Measurements from ENCODE around the gene TOX2. TPM values are rescaled to one million over a fixed set of nuclear protein-coding genes. Genes with fewer than 3 reads are reported as not detected.

TOX2 gene
- total and polyA plus RNA-seq, 2 of the 4 experiments (the other 2 are of a cell fraction): 1.3 to 17.5 TPM

GRCh38 chr20:43903953-43904826 is 10.5 kb upstream of the TOX2 start:
- Histone ChIP-seq H3K27ac (ENCODE audit: insufficient read depth, low read length) (no peak overlapping the region), H3K4me2 (ENCODE audit: low read depth, low read length) (no peak overlapping the region), H3K9me1 (ENCODE audit: insufficient read depth, low read length) (peaks cover 3% of the 10 kb centered on the region), H2BK5ac (ENCODE audit: low read depth, low read length, poor library complexity, severe bottlenecking) (no peak overlapping the region), H3K14ac (replicated peaks; ENCODE audit: low read depth, low read length) (no peak overlapping the region), H2AFZ (replicated peaks; ENCODE audit: low read length, poor library complexity) (no peak overlapping the region), H4K5ac (ENCODE audit: low read depth, low read length) (no peak overlapping the region), H3K27me3 (ENCODE audit: control insufficient read depth, insufficient read depth, low read length) (no peaks in the 10 kb centered on the region), H2AK9ac (replicated peaks; ENCODE audit: low read depth, low read length, poor library complexity) (no peak overlapping the region), H4K8ac (ENCODE audit: low read depth in 2 of 2, low read length in 2 of 2) (no peak overlapping the region), H3K4me1 (ENCODE audit: control insufficient read depth, insufficient read depth, low read length) (no peaks in the 10 kb centered on the region), H3K9ac (ENCODE audit: low read depth, low read length) (no peak overlapping the region), H3K9me3 (ENCODE audit: control insufficient read depth, insufficient read depth, low read length) (peaks cover 5% of the 10 kb centered on the region), H3K18ac (ENCODE audit: low read depth, low read length) (no peak overlapping the region), H2BK20ac (ENCODE audit: low read depth, low read length) (no peak overlapping the region), H3K4ac (ENCODE audit: low read depth, low read length) (no peak overlapping the region), H2BK15ac (ENCODE audit: low read depth, low read length) (no peak overlapping the region; the same call in 2 of the 3 replicates), H3K56ac (ENCODE audit: extremely low read depth, insufficient read depth, low read length) (no peak overlapping the region), H4K91ac (ENCODE audit: insufficient read depth, low read depth, low read length) (no peak overlapping the region; the same call in 1 of the 2 replicates), H4K20me1 (ENCODE audit: insufficient read depth, low read length) (no peaks in the 10 kb centered on the region), H3K4me3 (ENCODE audit: insufficient read depth, low read depth, low read length) (no peak overlapping the region), H2AK5ac (ENCODE audit: low read depth, low read length) (no peak overlapping the region), H3K79me1 (ENCODE audit: low read depth in 1 of 2, low read length in 2 of 2) (no peaks in the 10 kb centered on the region), H3K23ac (ENCODE audit: low read depth, low read length) (no peak overlapping the region), H3K36me3 (ENCODE audit: control insufficient read depth, insufficient read depth, low read length) (no peaks in the 10 kb centered on the region), H2BK120ac (ENCODE audit: low read depth, low read length) (no peak overlapping the region)
- no TSS peak for BruUV-seq (replicated peaks)
- POLR2A ChIA-PET (ENCODE audit: unreplicated experiment): no interaction called here
- intact Hi-C loops (cut with micrococcal nuclease) (no loop called here), in situ Hi-C loops (cut with MboI; ENCODE audit: low sequenced_read_pairs) (no loop called here), dilution Hi-C loops (cut with HindIII; ENCODE audit: low sequenced_read_pairs, unreplicated experiment) (no loop called here)
- no peak for DNase-seq
- CTCF ChIA-PET: no interaction called here
- 60% methylated on average over 2 of the region's 14 CpGs; no CpG with 5 or more reads in 1 of the 2 experiments for WGBS, 2 experiments (ENCODE audit: extremely low coverage in 2 of 2, insufficient read length in 1 of 2)
- no peak for ATAC-seq (ENCODE audit: low read depth)
- no peak for TF ChIP-seq RAD21 (IDR thresholded peaks at IDR 0.05; ENCODE audit: low read length)
- no peak for TF ChIP-seq MAZ (IDR thresholded peaks at IDR 0.05; ENCODE audit: borderline replicate concordance, low read depth, low read length)
- no peak for TF ChIP-seq CHD1 (IDR thresholded peaks at IDR 0.05; ENCODE audit: low read depth, low read length)
- no peak for TF ChIP-seq CTCF (conservative IDR thresholded peaks at IDR 0.05; ENCODE audit: low read depth, low read length)
- no peak for TF ChIP-seq BHLHE40 (IDR thresholded peaks at IDR 0.05; ENCODE audit: low read depth, low read length)
- no peak for TF ChIP-seq MAFK (IDR thresholded peaks at IDR 0.05; ENCODE audit: low read depth, low read length)
- no peak for TF ChIP-seq RCOR1 (IDR thresholded peaks at IDR 0.05; ENCODE audit: insufficient replicate concordance, low read length)
- no peak for TF ChIP-seq SMC3 (IDR thresholded peaks at IDR 0.05; ENCODE audit: low read depth, low read length)
- no peak for TF ChIP-seq RFX5 (IDR thresholded peaks at IDR 0.05; ENCODE audit: low read depth, low read length)
- TF ChIP-seq FOS (IDR thresholded peaks at IDR 0.05; ENCODE audit: low read depth, low read length): no peak
- TF ChIP-seq NFE2L2 (IDR thresholded peaks at IDR 0.05; ENCODE audit: low read depth, low read length): no peak
- TF ChIP-seq CEBPB (IDR thresholded peaks at IDR 0.05; ENCODE audit: low read depth, low read length): no peak
- TF ChIP-seq POLR2A (IDR thresholded peaks at IDR 0.05; ENCODE audit: low read depth, low read length): no peak
- TF ChIP-seq ELK1 (IDR thresholded peaks at IDR 0.05; ENCODE audit: borderline replicate concordance, low read depth, low read length): no peak
- TF ChIP-seq MXI1 (IDR thresholded peaks at IDR 0.05; ENCODE audit: borderline replicate concordance, low read depth, low read length): no peak

All from IMR-90 (cell line).